Gastroesophageal sphincter (tissue), 4 donors: Measurements from ENCODE around the gene AIG1. TPM values are rescaled to one million over a fixed set of nuclear protein-coding genes. Genes with fewer than 3 reads are reported as not detected.

ENCODE experiments used
- ATAC-seq: fragments of 150-250 bp; one replicate; pipeline ENCODE4 v1.9.1; 2016; ENCODE audit warnings: mild to moderate bottlenecking, moderate library complexity
- H3K27ac ChIP-seq, 4 donors: fragments of 200-600 bp; sonication (generic) in 3 of 4; 1 replicate in 3 of 4; 2 replicates in 1 of 4; pipeline ENCODE4 v1.5.1; 2016 to 2019
- H3K27me3 ChIP-seq: fragments of 200-600 bp; sonication (generic); one replicate; pipeline ENCODE4 v1.5.1; 2019
- H3K36me3 ChIP-seq, 2 donors: fragments of 200-600 bp; sonication (generic); one replicate each; pipeline ENCODE4 v1.5.1; 2019; ENCODE audit warnings: control low read depth in 1 of 2
- H3K4me1 ChIP-seq, 3 donors: fragments of 200-600 bp; sonication (generic); 1 replicate in 2 of 3; 2 replicates in 1 of 3; pipeline ENCODE4 v1.5.1; 2016 to 2019; ENCODE audit warnings: control low read depth in 2 of 3
- H3K4me3 ChIP-seq, 2 donors: fragments of 200-600 bp; sonication (generic); one replicate each; pipeline ENCODE4 v1.5.1; 2019; ENCODE audit warnings: mild to moderate bottlenecking in 1 of 2, moderate library complexity in 1 of 2
- H3K9me3 ChIP-seq, 3 donors: fragments of 200-600 bp; sonication (generic); one replicate each; pipeline ENCODE4 v1.5.1; 2017 to 2019; ENCODE audit warnings: control low read depth in 2 of 3
- EP300 ChIP-seq: sonication (generic); formaldehyde crosslinking; IDR thresholded peaks from one replicate; pipeline ENCODE4 v1.6.1; 2017; ENCODE audit warnings: antibody characterized with exemption, mild to moderate bottlenecking
- POLR2A ChIP-seq, 2 donors: fragments of 450-650 bp; IDR thresholded peaks; one replicate each; pipeline ENCODE4 v1.6.1; 2017; ENCODE audit warnings: antibody characterized with exemption in 2 of 2, mild to moderate bottlenecking in 2 of 2, moderate library complexity in 1 of 2
- POLR2AphosphoS5 ChIP-seq: sonication (generic); formaldehyde crosslinking; IDR thresholded peaks from one replicate; pipeline ENCODE4 v1.6.1; 2017; ENCODE audit warnings: antibody characterized with exemption
- WGBS, 2 donors: methylation state at CpG; one replicate each; pipeline ENCODE4 v1.1.5; 2018; ENCODE audit warnings: low coverage in 1 of 2; 5-methylcytosine and 5-hydroxymethylcytosine counted together
- total RNA-seq, 4 donors: library from RNA; depleted of rRNA; stranded (reverse); fragments of >200 nt; gene quantifications; one replicate each; pipeline ENCODE4 v1.1.0, GENCODE V29; 2016
- TF ChIP-seq, protein P1 (sequence below), 4 experiments: fragments of 200-600 bp in 2 of 4; fragments of 450-650 bp in 2 of 4; sonication (generic) in 1 of 4; IDR thresholded peaks; one replicate each; pipeline ENCODE4 v1.5.1; 2017 to 2019; ENCODE audit warnings: antibody characterized with exemption in 4 of 4, mild to moderate bottlenecking in 2 of 4, moderate library complexity in 2 of 4

Gene AIG1
- total RNA-seq, 4 donors from 2014 or later: 24.0 to 42.0 (median 31.5) TPM

GRCh38 chr6:143267760-143268159, 207.1 kb downstream of the AIG1 start:
- no peaks in the 10 kb centered on the region for H3K36me3 ChIP-seq
- WGBS, 2 donors: 71 to 75% methylated on average over 1 to 2 of the region's 2 CpGs
- ATAC-seq: no peak

DNA sequence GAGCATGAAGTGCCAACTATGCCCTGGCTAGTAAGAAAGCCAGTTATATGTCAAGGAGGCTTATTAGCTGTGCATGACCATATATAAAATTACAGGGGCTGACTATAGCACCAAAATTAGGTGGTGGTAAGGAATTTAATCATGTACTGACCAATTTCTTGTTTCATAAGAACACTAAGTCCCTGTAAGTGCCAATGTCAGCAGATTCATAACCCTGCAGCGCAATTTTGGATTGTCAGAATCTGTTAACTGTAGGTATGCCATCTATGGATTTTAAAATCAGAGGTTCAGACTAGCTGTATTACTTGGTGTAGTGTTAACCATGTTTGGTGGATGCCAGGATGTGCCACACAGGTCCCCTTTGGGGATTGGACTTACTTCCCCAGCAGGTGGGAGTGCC, 207.8 kb downstream of the AIG1 start:
- H3K27ac ChIP-seq: no peak overlapping the region
- no peaks in the 10 kb centered on the region for H3K9me3 ChIP-seq
- WGBS, 2 donors: 92 to 100% methylated on average over 1 of the region's 1 CpG
- H3K27me3 ChIP-seq: no peaks in the 10 kb centered on the region
- no peak overlapping the region for H3K4me3 ChIP-seq
- TF ChIP-seq POLR2AphosphoS5 (no peak), EP300 (no peak), POLR2A (IDR thresholded peaks at IDR 0.05) (no peak)
- TF ChIP-seq, protein P1, sequence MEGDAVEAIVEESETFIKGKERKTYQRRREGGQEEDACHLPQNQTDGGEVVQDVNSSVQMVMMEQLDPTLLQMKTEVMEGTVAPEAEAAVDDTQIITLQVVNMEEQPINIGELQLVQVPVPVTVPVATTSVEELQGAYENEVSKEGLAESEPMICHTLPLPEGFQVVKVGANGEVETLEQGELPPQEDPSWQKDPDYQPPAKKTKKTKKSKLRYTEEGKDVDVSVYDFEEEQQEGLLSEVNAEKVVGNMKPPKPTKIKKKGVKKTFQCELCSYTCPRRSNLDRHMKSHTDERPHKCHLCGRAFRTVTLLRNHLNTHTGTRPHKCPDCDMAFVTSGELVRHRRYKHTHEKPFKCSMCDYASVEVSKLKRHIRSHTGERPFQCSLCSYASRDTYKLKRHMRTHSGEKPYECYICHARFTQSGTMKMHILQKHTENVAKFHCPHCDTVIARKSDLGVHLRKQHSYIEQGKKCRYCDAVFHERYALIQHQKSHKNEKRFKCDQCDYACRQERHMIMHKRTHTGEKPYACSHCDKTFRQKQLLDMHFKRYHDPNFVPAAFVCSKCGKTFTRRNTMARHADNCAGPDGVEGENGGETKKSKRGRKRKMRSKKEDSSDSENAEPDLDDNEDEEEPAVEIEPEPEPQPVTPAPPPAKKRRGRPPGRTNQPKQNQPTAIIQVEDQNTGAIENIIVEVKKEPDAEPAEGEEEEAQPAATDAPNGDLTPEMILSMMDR (IDR thresholded peaks at IDR 0.05): no peak
- no peaks in the 10 kb centered on the region for H3K36me3 ChIP-seq
- peaks cover 0 to 12% (median 7%) of the 10 kb centered on the region in 3 donors for H3K4me1 ChIP-seq
- no peak for ATAC-seq

More at GRCh38 chr6:143267760-143268159, 207.1 kb downstream of the AIG1 start:
- no peak overlapping the region for H3K4me3 ChIP-seq
- peaks cover 0 to 12% (median 7%) of the 10 kb centered on the region in 3 donors for H3K4me1 ChIP-seq
- H3K27ac ChIP-seq: no peak overlapping the region
- TF ChIP-seq, protein P1 (IDR thresholded peaks at IDR 0.05): no peak
- no peak for TF ChIP-seq EP300
- H3K27me3 ChIP-seq: no peaks in the 10 kb centered on the region
- no peaks in the 10 kb centered on the region for H3K9me3 ChIP-seq

DNA sequence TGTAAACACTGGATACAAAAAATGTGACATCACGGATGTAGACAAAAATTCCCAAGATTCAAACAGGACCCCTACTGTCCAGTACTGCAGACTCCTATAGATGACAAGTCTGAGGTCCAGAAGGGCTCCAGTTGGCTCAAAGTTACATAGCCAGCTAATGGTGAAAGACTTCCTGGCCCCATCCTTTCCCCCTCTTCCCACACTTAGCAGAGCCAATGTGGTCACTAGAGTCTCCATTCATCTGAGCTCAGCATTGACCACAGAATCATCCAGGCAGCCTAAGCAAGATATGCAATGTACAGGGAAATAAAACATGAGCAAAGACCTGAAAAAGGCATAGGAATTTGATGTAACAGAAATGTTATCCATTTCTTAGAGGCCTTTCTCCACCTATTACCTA, 209.3 kb downstream of the AIG1 start:
- no peaks in the 10 kb centered on the region for H3K9me3 ChIP-seq
- 100% methylated on average over 1 of the region's 1 CpG for WGBS, 2 donors
- no peak for ATAC-seq

GRCh38 chr6:143271024-143271423, 210.3 kb downstream of the AIG1 start:
- Histone ChIP-seq H3K27me3 (no peaks in the 10 kb centered on the region), H3K9me3 (no peaks in the 10 kb centered on the region), H3K36me3 (no peaks in the 10 kb centered on the region), H3K4me1 (peaks cover 0 to 12% (median 7%) of the 10 kb centered on the region in 3 donors), H3K4me3 (no peak overlapping the region), H3K27ac (no peak overlapping the region)
- no peak for ATAC-seq
- TF ChIP-seq, protein P1 (IDR thresholded peaks at IDR 0.05): no peak
- TF ChIP-seq POLR2AphosphoS5: peak; percentile 77
- 21 to 25% methylated on average over 3 to 4 of the region's 4 CpGs for WGBS, 2 donors

More for the DNA sequence above, 209.3 kb downstream of the AIG1 start:
- H3K4me1 ChIP-seq: peaks cover 0 to 12% (median 7%) of the 10 kb centered on the region in 3 donors
- TF ChIP-seq, protein P1 (IDR thresholded peaks at IDR 0.05): no peak
- no peak for TF ChIP-seq EP300
- TF ChIP-seq POLR2A (IDR thresholded peaks at IDR 0.05): no peak
- no peak for TF ChIP-seq POLR2AphosphoS5
- no peaks in the 10 kb centered on the region for H3K36me3 ChIP-seq
- no peak overlapping the region for H3K27ac ChIP-seq
- H3K4me3 ChIP-seq: no peak overlapping the region
- H3K27me3 ChIP-seq: no peaks in the 10 kb centered on the region

GRCh38 chr6:143276436-143276835, 215.7 kb downstream of the AIG1 start:
- H3K4me1 ChIP-seq: no peaks in the 10 kb centered on the region
- TF ChIP-seq, protein P1 (IDR thresholded peaks at IDR 0.05): no peak
- TF ChIP-seq EP300: no peak
- TF ChIP-seq POLR2AphosphoS5: no peak
- H3K9me3 ChIP-seq: no peaks in the 10 kb centered on the region
- H3K27ac ChIP-seq: no peak overlapping the region
- no peak overlapping the region for H3K4me3 ChIP-seq
- H3K27me3 ChIP-seq: no peaks in the 10 kb centered on the region
- 77 to 79% methylated on average over 3 to 4 of the region's 4 CpGs for WGBS, 2 donors
- no peaks in the 10 kb centered on the region for H3K36me3 ChIP-seq
- no peak for ATAC-seq
